ENCODE measurements around the gene SFRP2.

GRCh38 chr4:153782581-153782980 is 6.3 kb downstream of the SFRP2 start:
- TF ChIP-seq CTCF (IDR thresholded peaks at IDR 0.05) (no peak), POLR2A (IDR thresholded peaks at IDR 0.05) (no peak)
